ENCODE results near the gene TNFSF11.

TNFSF11 gene

GRCh38 chr13:42561752-42562467, 12.0 kb upstream of the TNFSF11 start:
- no peak for TF ChIP-seq CTCF (IDR thresholded peaks at IDR 0.05; ENCODE audit: low read depth, low read length)
- no peak overlapping the region for H3K4me3 ChIP-seq (replicated peaks in 1 of 2; ENCODE audit: low read depth in 2 of 2, low read length in 2 of 2)
- DNase-seq (ENCODE audit: low read depth in 2 of 2) = peak in 1 of 2 donors; percentile 69

- DNase-seq (ENCODE audit: low read depth in 2 of 2) = no peak
- no peak overlapping the region for H3K4me3 ChIP-seq (replicated peaks in 1 of 2; ENCODE audit: low read depth in 2 of 2, low read length in 2 of 2)
- no peak for TF ChIP-seq CTCF (IDR thresholded peaks at IDR 0.05; ENCODE audit: low read depth, low read length)
These were observed 6.0 kb upstream of the TNFSF11 start for GRCh38 chr13:42567906-42568305.

GRCh38 chr13:42569576-42570344, 4.2 kb upstream of the TNFSF11 start:
- H3K4me3 ChIP-seq (replicated peaks in 1 of 2; ENCODE audit: low read depth in 2 of 2, low read length in 2 of 2) = no peak overlapping the region
- no peak for DNase-seq (ENCODE audit: low read depth in 2 of 2)
- no peak for TF ChIP-seq CTCF (IDR thresholded peaks at IDR 0.05; ENCODE audit: low read depth, low read length)

GRCh38 chr13:42571895-42572294, 2.1 kb upstream of the TNFSF11 start:
- DNase-seq (ENCODE audit: low read depth in 2 of 2) = no peak
- no peak overlapping the region for H3K4me3 ChIP-seq (replicated peaks in 1 of 2; ENCODE audit: low read depth in 2 of 2, low read length in 2 of 2)
- TF ChIP-seq CTCF (IDR thresholded peaks at IDR 0.05; ENCODE audit: low read depth, low read length) = no peak

- H3K4me3 ChIP-seq (replicated peaks in 1 of 2; ENCODE audit: low read depth in 2 of 2, low read length in 2 of 2) = peak overlapping the region; percentile 47 to 60
- DNase-seq (ENCODE audit: low read depth in 2 of 2) = no peak
- no peak for TF ChIP-seq CTCF (IDR thresholded peaks at IDR 0.05; ENCODE audit: low read depth, low read length)
These were observed 721 bp downstream of the TNFSF11 start for GRCh38 chr13:42574435-42575311.

- no peak for TF ChIP-seq CTCF (IDR thresholded peaks at IDR 0.05; ENCODE audit: low read depth, low read length)
- DNase-seq (ENCODE audit: low read depth in 2 of 2) = no peak
- no peak overlapping the region for H3K4me3 ChIP-seq (replicated peaks in 1 of 2; ENCODE audit: low read depth in 2 of 2, low read length in 2 of 2)
These were observed 2.0 kb downstream of the TNFSF11 start for GRCh38 chr13:42575938-42576337.

Data from cardiac fibroblast (primary cell).